ENCODE measurements around the gene SMCHD1.

The SMCHD1 gene

DNA sequence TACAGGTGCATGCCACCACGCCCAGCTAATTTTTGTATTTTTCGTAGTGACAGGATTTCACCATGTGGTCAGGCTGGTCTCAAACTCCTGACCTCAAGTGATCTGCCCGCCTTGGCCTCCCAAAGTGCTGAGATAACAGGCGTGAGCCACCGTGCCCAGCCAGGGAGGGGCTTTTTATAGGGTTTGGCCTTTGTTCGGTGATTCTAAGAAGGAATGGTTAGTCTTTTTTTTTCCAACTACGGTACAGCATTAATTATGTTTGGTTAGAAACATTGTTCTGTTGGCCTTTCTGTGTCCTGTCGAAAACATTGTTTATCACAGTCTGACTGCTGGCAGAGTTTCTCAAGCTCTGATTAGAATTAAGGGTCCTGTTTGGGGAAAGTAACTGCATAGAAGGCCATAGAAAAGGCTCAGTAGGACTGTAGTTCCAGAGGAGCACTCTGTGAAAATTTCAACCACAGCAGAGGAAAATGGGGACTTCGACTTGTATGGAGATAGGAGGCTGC lies 19.3 kb upstream of the SMCHD1 start:
- H3K4me3 ChIP-seq (ENCODE audit: low read depth, low read length), result no peak overlapping the region
- no peak for DNase-seq
- TF ChIP-seq, protein P1, sequence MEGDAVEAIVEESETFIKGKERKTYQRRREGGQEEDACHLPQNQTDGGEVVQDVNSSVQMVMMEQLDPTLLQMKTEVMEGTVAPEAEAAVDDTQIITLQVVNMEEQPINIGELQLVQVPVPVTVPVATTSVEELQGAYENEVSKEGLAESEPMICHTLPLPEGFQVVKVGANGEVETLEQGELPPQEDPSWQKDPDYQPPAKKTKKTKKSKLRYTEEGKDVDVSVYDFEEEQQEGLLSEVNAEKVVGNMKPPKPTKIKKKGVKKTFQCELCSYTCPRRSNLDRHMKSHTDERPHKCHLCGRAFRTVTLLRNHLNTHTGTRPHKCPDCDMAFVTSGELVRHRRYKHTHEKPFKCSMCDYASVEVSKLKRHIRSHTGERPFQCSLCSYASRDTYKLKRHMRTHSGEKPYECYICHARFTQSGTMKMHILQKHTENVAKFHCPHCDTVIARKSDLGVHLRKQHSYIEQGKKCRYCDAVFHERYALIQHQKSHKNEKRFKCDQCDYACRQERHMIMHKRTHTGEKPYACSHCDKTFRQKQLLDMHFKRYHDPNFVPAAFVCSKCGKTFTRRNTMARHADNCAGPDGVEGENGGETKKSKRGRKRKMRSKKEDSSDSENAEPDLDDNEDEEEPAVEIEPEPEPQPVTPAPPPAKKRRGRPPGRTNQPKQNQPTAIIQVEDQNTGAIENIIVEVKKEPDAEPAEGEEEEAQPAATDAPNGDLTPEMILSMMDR (IDR thresholded peaks at IDR 0.05; ENCODE audit: low read depth, low read length, missing control alignments), result no peak

DNA sequence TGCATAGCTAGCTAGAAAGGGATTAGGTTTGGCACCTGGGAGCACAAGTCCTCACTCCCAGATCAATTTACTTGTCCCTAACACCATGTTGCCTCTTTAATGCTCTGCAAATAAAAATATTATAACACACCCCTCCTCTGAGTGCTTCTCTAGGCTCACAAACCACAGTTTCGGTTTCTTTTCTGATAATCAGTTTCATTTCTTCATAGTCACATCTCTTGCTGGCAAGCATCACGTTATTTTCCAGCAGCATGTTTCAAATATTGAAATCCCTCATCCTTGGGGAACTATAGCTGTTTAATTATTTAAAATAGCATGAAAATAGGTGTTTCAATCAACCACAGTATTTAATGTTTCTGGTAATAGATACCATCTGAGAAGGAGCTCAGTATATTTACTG lies 13.9 kb upstream of the SMCHD1 start:
- TF ChIP-seq, protein P1 (IDR thresholded peaks at IDR 0.05; ENCODE audit: low read depth, low read length, missing control alignments), result no peak
- DNase-seq, result no peak
- H3K4me3 ChIP-seq (ENCODE audit: low read depth, low read length), result no peak overlapping the region
- H3K27ac ChIP-seq, result no peak overlapping the region
- no peaks in the 10 kb centered on the region for H3K36me3 ChIP-seq (replicated peaks)
- no peaks in the 10 kb centered on the region for H3K27me3 ChIP-seq (replicated peaks)
- in situ Hi-C loops (cut with HindIII; ENCODE audit: low pct_ligation_motif_present, low sequenced_read_pairs), result no loop called here

More for the DNA sequence above, 19.3 kb upstream of the SMCHD1 start:
- Histone ChIP-seq H3K27me3 (replicated peaks) (no peaks in the 10 kb centered on the region), H3K36me3 (replicated peaks) (no peaks in the 10 kb centered on the region), H3K27ac (no peak overlapping the region)
- in situ Hi-C loops (cut with HindIII; ENCODE audit: low pct_ligation_motif_present, low sequenced_read_pairs), result no loop called here

DNA sequence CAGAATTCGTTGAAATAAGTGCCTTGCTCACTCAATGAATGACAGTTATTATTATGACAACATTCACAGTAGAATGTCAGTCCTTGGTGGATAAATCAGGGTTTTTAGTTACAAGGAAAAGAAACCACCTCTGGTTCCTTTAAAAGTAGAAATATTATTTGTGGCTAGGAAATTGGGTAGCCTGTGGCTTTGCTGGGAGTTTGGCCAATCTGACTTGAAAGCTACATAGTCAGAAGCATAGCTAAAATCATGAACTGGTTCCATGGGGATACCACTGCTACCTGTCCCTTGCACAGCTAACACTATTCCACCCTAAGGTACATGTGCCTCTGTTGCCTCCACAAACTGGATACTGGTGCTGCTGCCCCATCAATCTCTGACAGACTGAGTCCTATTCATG lies 12.8 kb upstream of the SMCHD1 start:
- TF ChIP-seq, protein P1 (IDR thresholded peaks at IDR 0.05; ENCODE audit: low read depth, low read length, missing control alignments), result no peak
- no peak overlapping the region for H3K4me3 ChIP-seq (ENCODE audit: low read depth, low read length)
- no peak overlapping the region for H3K27ac ChIP-seq
- no peaks in the 10 kb centered on the region for H3K36me3 ChIP-seq (replicated peaks)
- in situ Hi-C loops (cut with HindIII; ENCODE audit: low pct_ligation_motif_present, low sequenced_read_pairs), result no loop called here
- H3K27me3 ChIP-seq (replicated peaks), result no peaks in the 10 kb centered on the region
- no peak for DNase-seq

DNA sequence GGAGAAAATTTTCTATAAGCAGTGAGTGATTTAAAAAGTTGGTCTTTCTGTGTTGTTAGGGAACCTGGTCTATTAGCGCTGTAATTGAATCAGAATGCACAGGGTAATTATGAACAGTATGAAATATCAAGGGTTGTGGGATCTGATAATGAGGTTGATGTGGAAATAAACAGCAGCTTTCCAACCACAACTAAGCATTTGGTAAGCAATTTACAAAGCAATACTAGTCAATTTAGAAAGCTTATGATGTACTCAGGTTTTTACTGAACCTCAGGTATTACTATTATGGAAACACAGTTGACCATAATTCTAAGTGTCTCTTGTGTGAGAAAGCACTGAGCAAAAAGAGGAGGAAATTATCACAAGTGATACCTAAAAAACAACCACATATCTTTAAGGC lies 11.0 kb upstream of the SMCHD1 start:
- Histone ChIP-seq H3K36me3 (replicated peaks) (no peaks in the 10 kb centered on the region), H3K27ac (no peak overlapping the region), H3K4me3 (ENCODE audit: low read depth, low read length) (no peak overlapping the region), H3K27me3 (replicated peaks) (no peaks in the 10 kb centered on the region)
- TF ChIP-seq, protein P1 (IDR thresholded peaks at IDR 0.05; ENCODE audit: low read depth, low read length, missing control alignments), result no peak
- DNase-seq, result no peak
- in situ Hi-C loops (cut with HindIII; ENCODE audit: low pct_ligation_motif_present, low sequenced_read_pairs), result no loop called here

DNA sequence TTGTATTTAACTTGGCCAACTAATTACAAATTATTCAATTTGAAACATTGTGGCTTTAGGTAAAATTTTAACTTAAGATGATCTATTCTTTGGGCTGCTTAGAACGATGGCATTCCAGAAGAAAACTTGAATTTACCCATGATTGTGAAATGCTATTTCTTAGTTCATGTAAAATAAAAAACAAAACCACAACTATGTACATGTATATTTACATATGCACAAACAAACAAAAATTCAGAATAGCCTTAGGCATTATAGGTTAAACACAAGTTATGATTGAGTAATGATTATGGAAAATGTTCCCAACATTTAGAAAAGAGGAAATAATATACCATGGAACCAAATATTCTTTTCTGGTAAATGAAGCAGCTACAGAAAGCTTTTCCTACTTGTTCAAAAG lies 3.5 kb upstream of the SMCHD1 start:
- Histone ChIP-seq H3K4me3 (ENCODE audit: low read depth, low read length) (no peak overlapping the region), H3K27ac (no peak overlapping the region), H3K36me3 (replicated peaks) (no peaks in the 10 kb centered on the region), H3K27me3 (replicated peaks) (no peaks in the 10 kb centered on the region)
- TF ChIP-seq, protein P1 (IDR thresholded peaks at IDR 0.05; ENCODE audit: low read depth, low read length, missing control alignments), result no peak
- in situ Hi-C loops (cut with HindIII; ENCODE audit: low pct_ligation_motif_present, low sequenced_read_pairs), result no loop called here
- DNase-seq, result no peak

DNA sequence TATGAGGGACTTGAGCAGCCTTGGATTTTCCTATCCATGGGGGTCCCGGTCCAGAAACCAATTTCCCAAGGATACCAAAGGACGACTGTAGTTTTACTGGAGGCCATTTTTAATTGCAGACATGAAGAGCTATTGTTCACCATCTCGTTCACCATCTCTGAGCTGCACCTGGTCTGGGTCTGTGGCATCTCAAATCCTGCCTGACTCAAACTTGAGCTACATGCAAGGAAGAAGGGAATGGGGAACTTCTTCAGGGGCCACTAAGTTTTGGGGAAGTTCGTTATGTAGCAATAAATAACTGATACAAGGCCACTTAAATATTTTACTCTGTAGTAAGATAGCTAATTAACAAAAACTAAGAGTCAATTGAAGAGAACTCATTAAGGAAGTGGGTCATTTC lies 2.1 kb upstream of the SMCHD1 start:
- TF ChIP-seq, protein P1 (IDR thresholded peaks at IDR 0.05; ENCODE audit: low read depth, low read length, missing control alignments), result no peak
- in situ Hi-C loops (cut with HindIII; ENCODE audit: low pct_ligation_motif_present, low sequenced_read_pairs), result no loop called here
- DNase-seq, result no peak
- Histone ChIP-seq H3K27me3 (replicated peaks) (no peaks in the 10 kb centered on the region), H3K4me3 (ENCODE audit: low read depth, low read length) (no peak overlapping the region), H3K36me3 (replicated peaks) (no peaks in the 10 kb centered on the region), H3K27ac (no peak overlapping the region)
